Panc1 (cell line): ENCODE results near the gene FARP1. TPM values are rescaled to one million over a fixed set of nuclear protein-coding genes. Genes with fewer than 3 reads are reported as not detected.

Source experiments
- ATAC-seq: fragments of 200-7000 bp; cut with Tn5 transposase; 2 replicates; pipeline ENCODE4 v1.9.1; 2020; ENCODE audit warnings: mild to moderate bottlenecking, moderate library complexity
- BruUV-seq: library from RNA; stranded (reverse); fragments of 400-500 nt; replicated peaks from 2 replicates; lab custom pipeline; 2021; lab: Mats Ljungman, UMichigan
- CTCF ChIA-PET: fragments of 300-600 bp; sonication (Branson Sonifier 250); formaldehyde crosslinking; loops from one replicate; lab custom pipeline; 2022; ENCODE audit warnings: antibody characterized with exemption; lab: Charles Lee
- POLR2A ChIA-PET: fragments of 300-600 bp; sonication (Branson Sonifier 250); formaldehyde crosslinking; loops from one replicate; lab custom pipeline; 2022; ENCODE audit warnings: antibody characterized with exemption; lab: Charles Lee
- DNase-seq: peaks from one replicate; pipeline ENCODE4 v3.0.0-alpha.2; 2010; ENCODE audit warnings: low read depth, low spot score
- H3K27ac ChIP-seq: 2 replicates; pipeline ENCODE4 v1.5.1; 2011; ENCODE audit warnings: mild to moderate bottlenecking, low read length, inconsistent platforms
- H3K27me3 ChIP-seq: fragments of 200-500 bp; sonication (Bioruptor generic); 2 replicates; pipeline ENCODE4 v1.6.0; 2014; ENCODE audit warnings: low read length, inconsistent platforms; ENCODE audit not compliant: control insufficient read depth, insufficient read depth
- H3K36me3 ChIP-seq: fragments of 200-500 bp; sonication (Bioruptor generic); 2 replicates; pipeline ENCODE4 v1.5.1; 2014; ENCODE audit warnings: inconsistent platforms, mild to moderate bottlenecking, low read length, moderate library complexity; ENCODE audit not compliant: control insufficient read depth, insufficient read depth
- H3K4me1 ChIP-seq: 2 replicates; pipeline ENCODE4 v1.5.1; 2011; ENCODE audit warnings: inconsistent platforms, mild to moderate bottlenecking, low read length, moderate library complexity; ENCODE audit not compliant: control insufficient read depth, insufficient read depth
- H3K4me3 ChIP-seq, 2 experiments: 2 replicates each; pipeline ENCODE4 v1.5.1; 2011 to 2012; ENCODE audit warnings: low read depth in 2 of 2, low read length in 2 of 2, mild to moderate bottlenecking in 2 of 2, inconsistent platforms in 1 of 2, moderate library complexity in 1 of 2
- H3K9me3 ChIP-seq: fragments of 200-500 bp; sonication (Bioruptor generic); 2 replicates; pipeline ENCODE4 v1.5.1; 2014; ENCODE audit warnings: low read depth, mild to moderate bottlenecking, inconsistent platforms, low read length, moderate library complexity; ENCODE audit not compliant: control insufficient read depth, insufficient read depth
- POLR2AphosphoS5 ChIP-seq: IDR thresholded peaks from 2 replicates; pipeline ENCODE4 v1.6.1; 2012; ENCODE audit warnings: mild to moderate bottlenecking, low read depth, low read length, moderate library complexity
- REST ChIP-seq, 2 experiments: IDR thresholded peaks; 2 replicates each; pipeline ENCODE4 v1.6.1; 2011 to 2012; ENCODE audit warnings: low read depth in 2 of 2, control low read depth in 1 of 2, low read length in 1 of 2, mild to moderate bottlenecking in 1 of 2, moderate library complexity in 1 of 2; ENCODE audit not compliant: insufficient read depth in 1 of 2
- SIN3A ChIP-seq: IDR thresholded peaks from 2 replicates; pipeline ENCODE4 v1.6.1; 2012; ENCODE audit warnings: low read depth, mild to moderate bottlenecking, low read length, moderate library complexity, borderline replicate concordance; ENCODE audit not compliant: insufficient read depth
- TCF7L2 ChIP-seq: IDR thresholded peaks from 2 replicates; pipeline ENCODE4 v1.6.1; 2011; ENCODE audit warnings: mild to moderate bottlenecking, low read depth, low read length, inconsistent platforms
- in situ Hi-C: cut with HindIII; loops from 2 replicates; pipeline ENCODE4 v1.10.0; 2016; ENCODE audit warnings: low sequenced_read_pairs, low pct_unique_long_range_greater_than_20kb
- intact Hi-C: fragments of 100-400 bp; cut with micrococcal nuclease; formaldehyde crosslinking; loops from one replicate; pipeline ENCODE4 v1.10.0; 2022; ENCODE audit not compliant: unreplicated experiment
- total RNA-seq: library from RNA; stranded (reverse); gene quantifications from one replicate; pipeline ENCODE4 v1.2.1, GENCODE V29; 2021; ENCODE audit not compliant: unreplicated experiment
- TF ChIP-seq, protein P1 (sequence below): fragments of 450-650 bp; IDR thresholded peaks from 2 replicates; pipeline ENCODE4 v1.5.1; 2017; ENCODE audit warnings: mild to moderate bottlenecking

Gene FARP1
- total RNA-seq, 1 experiment from 2014 or later: 61.9 TPM

GRCh38 chr13:98478189-98479129, 335.6 kb downstream of the FARP1 start:
- TF ChIP-seq REST (IDR thresholded peaks at IDR 0.05; ENCODE audit: insufficient read depth in 1 of 2, low read depth in 2 of 2, low read length in 1 of 2) (no peak), POLR2AphosphoS5 (no peak), TCF7L2 (no peak), SIN3A (no peak)
- TF ChIP-seq, protein P1, sequence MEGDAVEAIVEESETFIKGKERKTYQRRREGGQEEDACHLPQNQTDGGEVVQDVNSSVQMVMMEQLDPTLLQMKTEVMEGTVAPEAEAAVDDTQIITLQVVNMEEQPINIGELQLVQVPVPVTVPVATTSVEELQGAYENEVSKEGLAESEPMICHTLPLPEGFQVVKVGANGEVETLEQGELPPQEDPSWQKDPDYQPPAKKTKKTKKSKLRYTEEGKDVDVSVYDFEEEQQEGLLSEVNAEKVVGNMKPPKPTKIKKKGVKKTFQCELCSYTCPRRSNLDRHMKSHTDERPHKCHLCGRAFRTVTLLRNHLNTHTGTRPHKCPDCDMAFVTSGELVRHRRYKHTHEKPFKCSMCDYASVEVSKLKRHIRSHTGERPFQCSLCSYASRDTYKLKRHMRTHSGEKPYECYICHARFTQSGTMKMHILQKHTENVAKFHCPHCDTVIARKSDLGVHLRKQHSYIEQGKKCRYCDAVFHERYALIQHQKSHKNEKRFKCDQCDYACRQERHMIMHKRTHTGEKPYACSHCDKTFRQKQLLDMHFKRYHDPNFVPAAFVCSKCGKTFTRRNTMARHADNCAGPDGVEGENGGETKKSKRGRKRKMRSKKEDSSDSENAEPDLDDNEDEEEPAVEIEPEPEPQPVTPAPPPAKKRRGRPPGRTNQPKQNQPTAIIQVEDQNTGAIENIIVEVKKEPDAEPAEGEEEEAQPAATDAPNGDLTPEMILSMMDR: no peak
- Histone ChIP-seq H3K36me3 (no peaks in the 10 kb centered on the region), H3K4me3 (no peak overlapping the region), H3K4me1 (peaks cover 3% of the 10 kb centered on the region), H3K27ac (no peak overlapping the region), H3K27me3 (no peaks in the 10 kb centered on the region), H3K9me3 (no peaks in the 10 kb centered on the region)
- DNase-seq (no peak), ATAC-seq (no peak)
- CTCF ChIA-PET: no interaction called here
- BruUV-seq: no TSS peak
- intact Hi-C loops: no loop called here
- in situ Hi-C loops: no loop called here
- POLR2A ChIA-PET: no interaction called here

DNA sequence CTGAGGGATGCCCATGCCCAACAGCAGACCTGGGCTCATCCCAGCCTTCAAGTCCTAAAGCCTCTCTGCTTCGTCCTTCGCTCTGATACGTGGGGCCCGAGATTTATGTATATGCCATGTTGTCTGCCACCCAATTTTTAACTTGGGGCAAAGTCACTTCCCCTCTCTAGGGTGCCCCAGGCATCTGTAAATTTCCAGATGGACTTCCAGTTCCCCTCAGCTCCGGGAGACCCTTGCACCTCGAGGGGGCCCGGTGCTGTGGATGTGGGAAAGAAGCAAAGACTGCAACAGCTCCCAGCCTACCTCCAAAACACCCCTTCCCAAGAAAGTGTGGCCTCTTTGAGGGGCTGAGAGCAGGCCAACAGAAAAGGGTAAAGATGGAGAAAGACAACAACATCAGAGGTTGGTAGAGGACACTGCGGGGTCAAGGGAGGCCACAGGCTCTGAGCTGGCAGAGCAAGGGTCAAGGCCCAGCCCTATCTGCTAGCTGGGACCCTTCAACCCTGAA, 336.7 kb downstream of the FARP1 start:
- POLR2A ChIA-PET: no interaction called here
- DNase-seq (no peak), ATAC-seq (no peak)
- H3K27ac ChIP-seq: no peak overlapping the region
- no peaks in the 10 kb centered on the region for H3K36me3 ChIP-seq
- H3K4me3 ChIP-seq: no peak overlapping the region
- TF ChIP-seq POLR2AphosphoS5 (no peak), REST (IDR thresholded peaks at IDR 0.05; ENCODE audit: insufficient read depth in 1 of 2, low read depth in 2 of 2, low read length in 1 of 2) (no peak), SIN3A (no peak), TCF7L2 (no peak)
- TF ChIP-seq, protein P1: no peak
- H3K27me3 ChIP-seq: no peaks in the 10 kb centered on the region
- in situ Hi-C loops (no loop called here), intact Hi-C loops (no loop called here)
- peaks cover 7% of the 10 kb centered on the region for H3K4me1 ChIP-seq
- no TSS peak for BruUV-seq
- CTCF ChIA-PET: no interaction called here
- no peaks in the 10 kb centered on the region for H3K9me3 ChIP-seq
